GM21619 (cell line): ENCODE measurements around the gene ZNF560.
A peak's percentile ranks its signal among the peaks of the same experiment; 100 is the strongest.

Experiments
- ATAC-seq: cut with Tn5 transposase; IDR thresholded peaks from one replicate; pipeline ENCODE4 v1.9.1; 2021; ENCODE audit not compliant: unreplicated experiment

ZNF560 gene

GRCh38 chr19:9436358-9436757, 62.1 kb downstream of the ZNF560 start:
- no peak for ATAC-seq

- peak; percentile 83 for ATAC-seq
Measured at GRCh38 chr19:9435279-9436268, 62.8 kb downstream of the ZNF560 start, which contains the start of gene ZNF266. Gene ZNF266 (minus strand): TSS chr19:9435573. CDS start chr19:9420089, 15,484 bp downstream.

- no peak for ATAC-seq
Measured at GRCh38 chr19:9431475-9431874, 66.9 kb downstream of the ZNF560 start.

GRCh38 chr19:9430444-9430843, 68.0 kb downstream of the ZNF560 start:
- no peak for ATAC-seq

- ATAC-seq = no peak
Measured at GRCh38 chr19:9427941-9428340, 70.5 kb downstream of the ZNF560 start.
